NCI-H526 treated with DMSO at 0.1 percent for 48 hours (cell line): ENCODE measurements around the gene PRELID2.
"Not testable (repeated sequence)": the region's sequence is repeated elsewhere in the genome, so short reads cannot be mapped to it uniquely, and the experiment has no call there.

Source experiments
- DNase-seq: peaks from one replicate; lab custom pipeline; 2025; lab: John Stamatoyannopoulos, UW

Gene PRELID2

GRCh38 chr5:145743396-145744061 is 91.6 kb downstream of the PRELID2 start:
- no peak for DNase-seq

DNA sequence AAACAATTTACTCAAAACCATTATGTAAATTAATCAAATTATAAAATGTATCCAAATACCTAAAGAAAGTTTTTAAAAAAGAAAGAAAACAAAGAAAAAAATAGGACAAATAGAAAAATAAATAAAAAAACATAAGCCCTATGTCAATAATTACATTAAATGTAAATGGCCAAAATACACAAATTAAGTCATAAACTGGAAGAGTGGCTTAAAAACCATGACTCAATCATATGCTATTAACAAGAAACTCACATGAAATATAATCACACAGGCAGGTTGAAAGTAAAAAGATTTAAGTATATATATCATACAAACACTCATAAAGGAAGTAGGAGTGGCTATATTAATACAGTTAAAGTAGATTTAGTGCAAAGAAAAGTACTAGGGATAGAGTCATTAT is 95.3 kb downstream of the PRELID2 start:
- no peak for DNase-seq

DNA sequence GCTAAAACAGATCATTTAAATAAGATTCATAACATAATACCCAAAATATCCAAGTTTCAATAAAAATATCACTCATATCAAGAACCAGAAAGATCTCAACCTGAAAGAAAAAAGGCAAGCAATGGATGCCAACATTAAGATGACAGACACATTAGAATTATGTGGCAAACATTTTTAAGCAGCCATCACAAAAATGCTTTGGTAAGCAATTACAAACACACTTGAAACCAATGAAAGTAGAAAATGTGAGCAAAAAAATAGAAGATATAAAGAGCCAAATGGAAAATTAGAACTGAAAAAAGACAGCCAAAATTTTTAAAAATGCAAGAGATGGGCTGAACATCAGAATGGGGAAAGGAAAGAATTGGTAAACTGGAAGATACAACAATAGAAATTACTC is 96.9 kb downstream of the PRELID2 start:
- no peak for DNase-seq

GRCh38 chr5:145737578-145737977 is 97.6 kb downstream of the PRELID2 start:
- DNase-seq, result no peak

GRCh38 chr5:145729956-145730355 is 105.2 kb downstream of the PRELID2 start:
- DNase-seq, result not testable (repeated sequence)

- DNase-seq, result no peak
Observed at GRCh38 chr5:145723516-145723915, 111.6 kb downstream of the PRELID2 start.

DNA sequence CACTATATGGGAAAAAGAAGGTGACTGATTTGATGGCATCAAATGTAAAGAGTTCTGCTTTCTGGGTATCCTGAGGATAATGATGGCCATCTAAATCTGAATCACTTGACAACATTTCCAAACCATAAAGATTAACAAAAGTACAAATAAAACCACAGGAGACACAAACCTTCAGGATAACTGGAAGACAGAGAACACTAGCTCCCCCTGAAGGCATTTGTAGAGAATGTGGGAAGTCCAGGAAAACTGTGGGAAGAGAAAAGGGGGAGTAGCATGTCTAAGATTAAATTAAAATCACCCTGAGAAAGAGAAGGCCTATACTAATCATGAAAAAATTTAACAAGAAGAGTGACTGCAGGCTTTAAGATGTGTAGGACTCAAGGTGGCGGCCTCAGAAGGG is 116.2 kb downstream of the PRELID2 start:
- peak; percentile 5 for DNase-seq

GRCh38 chr5:145715412-145715811 is 119.7 kb downstream of the PRELID2 start:
- DNase-seq, result no peak

DNA sequence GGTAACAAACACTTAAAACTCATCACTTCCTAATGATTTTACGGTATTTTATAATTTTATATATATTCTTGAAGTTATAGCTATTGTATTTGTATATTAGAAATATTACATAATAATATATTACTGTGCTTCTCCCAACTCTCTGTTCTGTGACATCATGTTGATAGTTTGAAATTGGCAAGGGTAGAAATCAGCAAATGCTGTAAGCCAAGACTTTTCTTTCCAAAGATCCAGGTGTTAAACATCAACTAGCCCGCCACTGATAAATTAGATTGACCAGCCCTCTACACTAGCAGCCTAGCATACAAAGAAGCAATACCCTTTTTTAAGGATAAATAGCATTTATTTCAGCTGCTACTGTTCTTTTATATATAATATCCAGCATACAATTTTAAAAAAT is 122.9 kb downstream of the PRELID2 start:
- DNase-seq, result no peak

DNA sequence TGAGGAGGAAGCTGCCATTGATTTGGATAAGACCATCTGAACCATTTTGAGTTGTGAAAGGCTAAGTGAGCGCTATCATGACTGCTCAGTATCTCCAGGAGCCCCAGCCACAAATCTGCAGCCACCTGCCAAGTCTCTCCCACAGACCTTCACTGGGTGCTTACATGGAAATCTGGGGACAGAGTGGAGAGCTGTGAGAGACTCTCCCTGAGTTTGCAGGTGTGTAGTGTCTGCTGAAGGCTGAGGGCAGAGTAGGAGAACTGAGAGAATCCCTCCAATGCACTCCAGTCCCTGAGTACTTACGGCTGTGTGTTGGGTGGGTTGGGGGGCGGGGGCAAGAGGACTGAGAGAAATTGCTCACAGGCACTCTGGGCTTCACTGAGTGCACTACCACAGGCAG is 123.7 kb downstream of the PRELID2 start:
- DNase-seq, result no peak
